ENCODE measurements around the gene TSPO2. TPM values are rescaled to one million over a fixed set of nuclear protein-coding genes. Genes with fewer than 3 reads are reported as not detected.

The TSPO2 gene
- polyA plus RNA-seq, 3 donors: not detected

DNA sequence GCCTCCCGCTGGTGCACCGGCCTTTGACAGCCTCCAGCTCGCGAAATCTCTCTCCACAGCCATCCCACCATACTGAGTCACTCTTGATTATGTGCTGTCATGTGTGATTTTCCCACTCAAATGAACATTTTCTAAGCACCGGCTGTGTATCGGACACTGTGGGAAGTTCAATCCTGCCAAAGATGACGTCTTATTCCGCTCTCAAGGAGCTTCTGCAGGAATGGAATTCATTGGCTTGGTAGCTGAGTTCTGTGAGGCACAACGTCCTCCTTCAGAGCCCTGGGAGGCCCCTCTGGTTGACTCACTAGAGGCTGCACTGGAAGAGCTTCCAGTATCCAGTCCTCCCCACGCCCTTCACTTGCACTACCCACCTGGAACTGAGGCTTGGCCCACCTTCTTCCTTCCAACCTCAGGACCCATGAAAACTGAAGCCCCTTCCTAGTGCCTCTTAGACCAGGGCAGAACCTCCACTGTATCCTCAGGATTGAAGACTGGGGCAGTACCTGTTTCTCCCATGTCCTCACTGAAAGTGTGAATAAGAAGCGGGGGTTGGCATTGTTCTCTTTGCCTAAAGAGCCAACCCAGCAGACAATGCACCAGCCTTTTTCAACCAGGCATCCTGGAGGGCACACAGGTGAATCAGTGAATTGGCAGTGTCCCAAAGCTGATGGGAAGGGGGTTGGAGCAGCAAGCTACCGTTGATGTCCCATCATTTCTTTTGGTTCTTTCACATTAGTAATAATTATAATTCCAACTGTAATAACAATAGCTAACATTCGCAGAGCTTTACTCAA is 5.0 kb upstream of the TSPO2 start:
- peaks cover 8% of the 10 kb centered on the region for H3K4me1 Mint-ChIP-seq
- no peaks in the 10 kb centered on the region for H3K27me3 ChIP-seq (ENCODE audit: control insufficient read depth in 2 of 2, insufficient read depth in 2 of 2, low read length in 2 of 2)
- no peak overlapping the region for H3K4me2 ChIP-seq (replicated peaks; ENCODE audit: extremely low read depth, low read length, poor library complexity, severe bottlenecking)
- H3K4me3 Mint-ChIP-seq: no peak overlapping the region
- H3K27me3 Mint-ChIP-seq (ENCODE audit: low read depth in 3 of 3): peaks cover 0 to 6% (median 0%) of the 10 kb centered on the region in 3 donors
- no peaks in the 10 kb centered on the region for H3K36me3 ChIP-seq (replicated peaks in 1 of 2; ENCODE audit: control insufficient read depth in 1 of 2, insufficient read depth in 2 of 2, low read length in 2 of 2)
- no peak overlapping the region for H3K4me3 ChIP-seq (replicated peaks in 1 of 3; ENCODE audit: low read depth in 2 of 3, low read length in 3 of 3)
- no peaks in the 10 kb centered on the region for H3K9me3 ChIP-seq (replicated peaks in 1 of 2; ENCODE audit: control insufficient read depth in 1 of 2, insufficient read depth in 1 of 2, low read length in 2 of 2)
- H3K9me3 Mint-ChIP-seq: no peaks in the 10 kb centered on the region
- WGBS (ENCODE audit: insufficient coverage): 94% methylated on average over 6 of the region's 13 CpGs
- no peak overlapping the region for H2AFZ ChIP-seq (ENCODE audit: insufficient read depth, low read depth, low read length, poor library complexity, severe bottlenecking)
- H3K36me3 Mint-ChIP-seq: no peaks in the 10 kb centered on the region
- intact Hi-C loops (cut with micrococcal nuclease): no loop called here
- TF ChIP-seq, protein P1, sequence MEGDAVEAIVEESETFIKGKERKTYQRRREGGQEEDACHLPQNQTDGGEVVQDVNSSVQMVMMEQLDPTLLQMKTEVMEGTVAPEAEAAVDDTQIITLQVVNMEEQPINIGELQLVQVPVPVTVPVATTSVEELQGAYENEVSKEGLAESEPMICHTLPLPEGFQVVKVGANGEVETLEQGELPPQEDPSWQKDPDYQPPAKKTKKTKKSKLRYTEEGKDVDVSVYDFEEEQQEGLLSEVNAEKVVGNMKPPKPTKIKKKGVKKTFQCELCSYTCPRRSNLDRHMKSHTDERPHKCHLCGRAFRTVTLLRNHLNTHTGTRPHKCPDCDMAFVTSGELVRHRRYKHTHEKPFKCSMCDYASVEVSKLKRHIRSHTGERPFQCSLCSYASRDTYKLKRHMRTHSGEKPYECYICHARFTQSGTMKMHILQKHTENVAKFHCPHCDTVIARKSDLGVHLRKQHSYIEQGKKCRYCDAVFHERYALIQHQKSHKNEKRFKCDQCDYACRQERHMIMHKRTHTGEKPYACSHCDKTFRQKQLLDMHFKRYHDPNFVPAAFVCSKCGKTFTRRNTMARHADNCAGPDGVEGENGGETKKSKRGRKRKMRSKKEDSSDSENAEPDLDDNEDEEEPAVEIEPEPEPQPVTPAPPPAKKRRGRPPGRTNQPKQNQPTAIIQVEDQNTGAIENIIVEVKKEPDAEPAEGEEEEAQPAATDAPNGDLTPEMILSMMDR (IDR thresholded peaks at IDR 0.05): no peak
- no peaks in the 10 kb centered on the region for H4K20me1 ChIP-seq (ENCODE audit: insufficient read depth, low read length)
- H3K79me2 ChIP-seq (ENCODE audit: insufficient read depth, low read length): no peaks in the 10 kb centered on the region
- H3K9ac ChIP-seq (ENCODE audit: insufficient read depth, low read length, poor library complexity, severe bottlenecking): no peak overlapping the region
- no peaks in the 10 kb centered on the region for H3K4me1 ChIP-seq (ENCODE audit: control insufficient read depth in 1 of 2, insufficient read depth in 2 of 2, low read length in 2 of 2)
- no peak overlapping the region for H3K27ac Mint-ChIP-seq
- no peak overlapping the region for H3K27ac ChIP-seq (ENCODE audit: low read depth in 1 of 2, low read length in 2 of 2)
- DNase-seq: no peak

- Histone ChIP-seq H3K27ac (ENCODE audit: low read depth in 1 of 2, low read length in 2 of 2) (no peak overlapping the region), H3K27me3 (ENCODE audit: control insufficient read depth in 2 of 2, insufficient read depth in 2 of 2, low read length in 2 of 2) (no peaks in the 10 kb centered on the region), H3K9ac (ENCODE audit: insufficient read depth, low read length, poor library complexity, severe bottlenecking) (no peak overlapping the region), H4K20me1 (ENCODE audit: insufficient read depth, low read length) (no peaks in the 10 kb centered on the region), H3K4me1 (ENCODE audit: control insufficient read depth in 1 of 2, insufficient read depth in 2 of 2, low read length in 2 of 2) (no peaks in the 10 kb centered on the region), H3K36me3 (replicated peaks in 1 of 2; ENCODE audit: control insufficient read depth in 1 of 2, insufficient read depth in 2 of 2, low read length in 2 of 2) (no peaks in the 10 kb centered on the region), H3K9me3 (replicated peaks in 1 of 2; ENCODE audit: control insufficient read depth in 1 of 2, insufficient read depth in 1 of 2, low read length in 2 of 2) (no peaks in the 10 kb centered on the region), H3K79me2 (ENCODE audit: insufficient read depth, low read length) (no peaks in the 10 kb centered on the region), H3K4me2 (replicated peaks; ENCODE audit: extremely low read depth, low read length, poor library complexity, severe bottlenecking) (no peak overlapping the region), H3K4me3 (replicated peaks in 1 of 3; ENCODE audit: low read depth in 2 of 3, low read length in 3 of 3) (no peak overlapping the region), H2AFZ (ENCODE audit: insufficient read depth, low read depth, low read length, poor library complexity, severe bottlenecking) (no peak overlapping the region)
- Mint-ChIP-seq H3K36me3 (no peaks in the 10 kb centered on the region), H3K4me1 (peaks cover 8% of the 10 kb centered on the region), H3K9me3 (no peaks in the 10 kb centered on the region), H3K4me3 (no peak overlapping the region), H3K27ac (no peak overlapping the region), H3K27me3 (ENCODE audit: low read depth in 3 of 3) (peaks cover 0 to 6% (median 0%) of the 10 kb centered on the region in 3 donors)
- DNase-seq: no peak
- TF ChIP-seq, protein P1 (IDR thresholded peaks at IDR 0.05): no peak
- WGBS (ENCODE audit: insufficient coverage): 100% methylated on average over 2 of the region's 3 CpGs
- intact Hi-C loops (cut with micrococcal nuclease): no loop called here
These were observed 4.1 kb upstream of the TSPO2 start for GRCh38 chr6:41038205-41038604.
